HepG2 (cell line): Measurements from ENCODE around the gene TRMT112. TPM values are rescaled to one million over a fixed set of nuclear protein-coding genes. Genes with fewer than 3 reads are reported as not detected.
"Not testable (repeated sequence)": the region's sequence is repeated elsewhere in the genome, so short reads cannot be mapped to it uniquely, and the experiment has no call there.

Experiments used
- ATAC-seq: fragments of 200-7000 bp; cut with Tn5 transposase; 3 replicates; pipeline ENCODE4 v1.9.1; 2020; ENCODE audit warnings: mild to moderate bottlenecking, moderate library complexity
- BruUV-seq: library from RNA; stranded (reverse); fragments of 400-500 nt; replicated peaks from 2 replicates; lab custom pipeline; 2021; lab: Mats Ljungman, UMichigan
- CTCF ChIA-PET: fragments of 300-600 bp; formaldehyde crosslinking; extraction: SDS; loops from one replicate; lab custom pipeline; 2021; ENCODE audit warnings: low total read pairs, inconsistent platforms, low intra/inter-chr PET ratio; lab: Yijun Ruan, JAX
- POLR2A ChIA-PET: fragments of 350-600 bp; sonication (Branson Sonifier 250); formaldehyde crosslinking; loops from one replicate; lab custom pipeline; 2020; ENCODE audit warnings: antibody characterized with exemption, inconsistent platforms; lab: Yijun Ruan, JAX
- DNase-seq: peaks from one replicate; pipeline ENCODE4 v3.0.0-alpha.2; 2015; ENCODE audit warnings: low spot score
- FAIRE-seq: peaks from 3 replicates; lab custom pipeline; 2011; peaks lifted over from hg19 to GRCh38; lab: Jason Lieb, UNC
- H2AFZ ChIP-seq: one replicate; pipeline ENCODE4 v1.6.1; 2011; ENCODE audit warnings: low read length, inconsistent platforms
- H3K27ac ChIP-seq: fragments of 300-600 bp; 3 replicates; pipeline ENCODE4 v1.8.0; 2011; ENCODE audit warnings: mixed run types, mild to moderate bottlenecking, mixed read lengths, low read length, inconsistent platforms; ENCODE audit not compliant: insufficient read depth; ENCODE audit errors: extremely low read length
- H3K27me3 ChIP-seq, 2 experiments: fragments of 200-600 bp in 1 of 2; 2 replicates in 1 of 2; 3 replicates in 1 of 2; pipeline versions ENCODE4 v1.6.0 to v1.8.0; 2011; ENCODE audit warnings: low read length in 2 of 2, mild to moderate bottlenecking in 2 of 2, moderate library complexity in 2 of 2, inconsistent platforms in 1 of 2; ENCODE audit not compliant: insufficient read depth in 2 of 2, control insufficient read depth in 1 of 2
- H3K36me3 ChIP-seq, 2 experiments: fragments of 200-600 bp in 1 of 2; replicated peaks in 1 of 2; 2 replicates in 1 of 2; 3 replicates in 1 of 2; pipeline versions ENCODE4 v1.5.1 to v1.8.0; 2011; ENCODE audit warnings: low read length in 2 of 2, inconsistent platforms in 1 of 2; ENCODE audit not compliant: insufficient read depth in 2 of 2, control insufficient read depth in 1 of 2
- H3K4me1 ChIP-seq: 2 replicates; pipeline ENCODE4 v1.5.1; 2012; ENCODE audit warnings: low read length, inconsistent platforms; ENCODE audit not compliant: insufficient read depth
- H3K4me2 ChIP-seq: 2 replicates; pipeline ENCODE4 v1.6.0; 2011; ENCODE audit warnings: low read depth, low read length, inconsistent platforms
- H3K4me3 ChIP-seq, 3 experiments: fragments of 200-600 bp in 1 of 3; sonication (generic), shearing (Covaris generic) in 1 of 3; replicated peaks in 1 of 3; 2 replicates each; pipeline ENCODE4 v1.5.1; 2011 to 2016; ENCODE audit warnings: low read length in 3 of 3, inconsistent platforms in 2 of 3, low read depth in 2 of 3, mild to moderate bottlenecking in 2 of 3, control low read depth in 1 of 3, mixed read lengths in 1 of 3; ENCODE audit not compliant: insufficient read depth in 1 of 3
- H3K79me2 ChIP-seq: one replicate; pipeline ENCODE4 v1.6.1; 2011; ENCODE audit warnings: low read length, inconsistent platforms; ENCODE audit not compliant: insufficient read depth
- H3K9ac ChIP-seq: 2 replicates; pipeline ENCODE4 v1.6.0; 2011; ENCODE audit warnings: mild to moderate bottlenecking, low read depth, low read length, inconsistent platforms; ENCODE audit not compliant: insufficient read depth
- H3K9me3 ChIP-seq: 2 replicates; pipeline ENCODE4 v1.5.1; 2012; ENCODE audit warnings: mild to moderate bottlenecking, low read length
- H4K20me1 ChIP-seq: 2 replicates; pipeline ENCODE4 v1.6.0; 2011; ENCODE audit warnings: inconsistent platforms, mild to moderate bottlenecking, low read length, moderate library complexity; ENCODE audit not compliant: insufficient read depth
- CENPT ChIP-seq: sonication (generic); formaldehyde crosslinking; IDR thresholded peaks from 2 replicates; pipeline ENCODE4 v1.8.0; 2022; ENCODE audit warnings: low read depth, mild to moderate bottlenecking, moderate library complexity, missing genetic modification reagents
- HNF4A ChIP-seq: sonication (generic); formaldehyde crosslinking; IDR thresholded peaks from 2 replicates; pipeline ENCODE4 v1.4.0; 2020; ENCODE audit warnings: missing genetic modification reagents
- POLR2G ChIP-seq: fragments of 200-400 bp; formaldehyde crosslinking; IDR thresholded peaks from 2 replicates; pipeline ENCODE4 v1.6.1; 2018; ENCODE audit warnings: mild to moderate bottlenecking, low read depth, low read length, moderate library complexity
- ZNF460 ChIP-seq: sonication (generic); formaldehyde crosslinking; IDR thresholded peaks from 2 replicates; pipeline ENCODE4 v1.5.1; 2020; ENCODE audit warnings: missing genetic modification reagents, mild to moderate bottlenecking, borderline replicate concordance
- WGBS: methylation state at CpG from one replicate; pipeline ENCODE4 v1.1.6; 2017; ENCODE audit warnings: low lambda C conversion rate; 5-methylcytosine and 5-hydroxymethylcytosine counted together
- in situ Hi-C: cut with HindIII; loops from 2 replicates; pipeline ENCODE4 v1.10.0; 2017; ENCODE audit warnings: low pct_unique_long_range_greater_than_20kb; ENCODE audit not compliant: extremely low pct_ligation_motif_present
- intact Hi-C: fragments of 100-400 bp; cut with micrococcal nuclease; formaldehyde crosslinking; loops from one replicate; pipeline ENCODE4 v1.10.0; 2022; ENCODE audit not compliant: unreplicated experiment
- polyA plus RNA-seq, 8 experiments: library from polyadenylated mRNA; depleted of rRNA in 3 of 8; stranded (reverse) in 7 of 8; unstranded in 1 of 8; fragments of >200 nt; fragmentation: Illumina TruSeq in 4 of 8; extraction: Trizol in 4 of 8; gene quantifications; 2 replicates each; pipeline versions ENCODE4 v1.2.1 to v1.2.3, GENCODE V29; 2011 to 2016; ENCODE audit warnings: low read depth in 4 of 8, missing spikeins in 1 of 8, mixed read lengths in 1 of 8; ENCODE audit not compliant: insufficient read depth in 1 of 8
- total RNA-seq, 5 experiments: library from RNA; depleted of rRNA; stranded (reverse); fragments of >200 nt; fragmentation: Illumina TruSeq; extraction: Trizol; gene quantifications; 2 replicates each; pipeline ENCODE4 v1.2.3, GENCODE V29; 2016; ENCODE audit warnings: low read depth in 1 of 5

Gene TRMT112
- total and polyA plus RNA-seq, 2 of the 13 experiments (the other 11 are each of a cell fraction or from before 2014, with no cell fraction given) = 186 to 409 TPM

DNA sequence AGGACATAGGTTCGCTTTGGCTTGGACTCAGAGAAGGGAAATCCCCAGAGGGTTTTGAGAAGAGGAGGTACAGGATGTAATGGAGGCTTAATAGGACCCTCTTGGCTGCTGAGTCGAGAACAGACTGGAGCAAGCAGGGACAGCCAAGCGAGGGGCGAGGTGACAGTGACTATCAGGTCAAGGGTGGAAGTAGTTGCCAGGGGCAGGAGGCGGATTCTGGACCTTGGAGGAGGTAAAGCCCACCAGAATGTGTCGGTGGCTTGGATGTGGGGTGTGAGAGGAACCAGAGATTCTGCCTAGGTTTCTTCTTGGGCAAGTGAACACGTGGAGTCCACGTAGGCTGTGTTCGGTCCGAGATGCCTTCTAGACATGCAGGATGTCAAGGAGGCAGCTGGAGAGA is 4.4 kb downstream of the TRMT112 start:
- no peak overlapping the region for H3K9ac ChIP-seq
- H3K36me3 ChIP-seq = peaks cover 0 to 18% of the 10 kb centered on the region in 2 experiments; a peak in 2 of 5 replicates
- intact Hi-C loops (no loop called here), in situ Hi-C loops (no loop called here)
- WGBS = over 99% methylated on average over 10 of the region's 10 CpGs
- H3K27me3 ChIP-seq = no peaks in the 10 kb centered on the region; a peak in 1 of 5 replicates
- peaks cover 9% of the 10 kb centered on the region for H3K79me2 ChIP-seq
- CTCF ChIA-PET = no interaction called here
- no peak for DNase-seq
- no peaks in the 10 kb centered on the region for H3K9me3 ChIP-seq
- H3K27ac ChIP-seq = no peak overlapping the region
- TF ChIP-seq POLR2G (peak; percentile 19; the same call in 1 of the 2 replicates), CENPT (no peak)
- no peaks in the 10 kb centered on the region for H4K20me1 ChIP-seq
- FAIRE-seq = no peak
- H3K4me2 ChIP-seq = no peak overlapping the region
- BruUV-seq = no TSS peak
- peaks cover 36% of the 10 kb centered on the region for H3K4me1 ChIP-seq
- POLR2A ChIA-PET = no interaction called here
- no peak for ATAC-seq
- H2AFZ ChIP-seq = no peak overlapping the region
- no peak overlapping the region for H3K4me3 ChIP-seq

DNA sequence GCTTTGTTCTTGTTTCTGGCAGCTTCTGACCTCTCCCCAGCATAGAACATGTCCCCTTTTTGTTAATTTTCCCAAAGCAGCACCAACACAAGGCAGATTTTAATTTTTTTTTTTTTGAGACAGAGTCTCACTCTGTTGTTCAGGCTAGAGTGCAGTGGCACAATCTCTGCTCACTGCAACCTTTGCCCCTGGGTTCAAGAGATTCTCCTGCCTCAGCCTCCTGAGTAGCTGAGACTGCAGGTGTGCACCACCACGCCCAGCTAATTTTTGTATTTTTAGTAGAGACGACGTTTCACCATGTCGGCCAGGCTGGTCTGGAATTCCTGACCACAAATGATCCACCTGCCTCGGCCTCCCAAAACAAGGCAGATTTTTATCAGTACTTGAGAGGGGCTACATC is 9.6 kb downstream of the TRMT112 start:
- FAIRE-seq, H3K27me3 ChIP-seq, H3K9me3 ChIP-seq, BruUV-seq, H3K4me3 ChIP-seq, CTCF ChIA-PET, H4K20me1 ChIP-seq, H3K36me3 ChIP-seq, in situ Hi-C loops, H2AFZ ChIP-seq, DNase-seq, ATAC-seq: not testable (repeated sequence)
- Histone ChIP-seq H3K4me2 (peak overlapping the region; percentile 97), H3K4me1 (peaks cover 61% of the 10 kb centered on the region), H3K27ac (peak overlapping the region; percentile 82), H3K9ac (peak overlapping the region; percentile 81; the same call in 1 of the 2 replicates), H3K79me2 (peaks cover 15% of the 10 kb centered on the region)
- intact Hi-C loops = loop anchor here (10.0 kb wide), 1 partner anchor 123 kb away; the partner anchor contains the start of gene STIP1
- POLR2A ChIA-PET = interaction anchor here (5.5 kb wide), 1 partner anchor 9 kb away, joined by 103 read pairs; the partner anchor contains the start of genes PRDX5 and TRMT112
- WGBS = 93% methylated on average over 5 of the region's 5 CpGs
- TF ChIP-seq ZNF460 (peak; percentile 82; the same call in 1 of the 2 replicates), HNF4A (CRISPR knock-in tag) (peak; percentile 39; the same call in 1 of the 2 replicates)
